COLO668 (cell line): Measurements from ENCODE around the gene MUC5AC.
"Not testable (repeated sequence)": the region's sequence is repeated elsewhere in the genome, so short reads cannot be mapped to it uniquely, and the experiment has no call there.

ENCODE experiments used
- DNase-seq: peaks from one replicate; lab custom pipeline; 2025; ENCODE audit not compliant: unreplicated experiment; lab: John Stamatoyannopoulos, UW

Gene MUC5AC

DNA sequence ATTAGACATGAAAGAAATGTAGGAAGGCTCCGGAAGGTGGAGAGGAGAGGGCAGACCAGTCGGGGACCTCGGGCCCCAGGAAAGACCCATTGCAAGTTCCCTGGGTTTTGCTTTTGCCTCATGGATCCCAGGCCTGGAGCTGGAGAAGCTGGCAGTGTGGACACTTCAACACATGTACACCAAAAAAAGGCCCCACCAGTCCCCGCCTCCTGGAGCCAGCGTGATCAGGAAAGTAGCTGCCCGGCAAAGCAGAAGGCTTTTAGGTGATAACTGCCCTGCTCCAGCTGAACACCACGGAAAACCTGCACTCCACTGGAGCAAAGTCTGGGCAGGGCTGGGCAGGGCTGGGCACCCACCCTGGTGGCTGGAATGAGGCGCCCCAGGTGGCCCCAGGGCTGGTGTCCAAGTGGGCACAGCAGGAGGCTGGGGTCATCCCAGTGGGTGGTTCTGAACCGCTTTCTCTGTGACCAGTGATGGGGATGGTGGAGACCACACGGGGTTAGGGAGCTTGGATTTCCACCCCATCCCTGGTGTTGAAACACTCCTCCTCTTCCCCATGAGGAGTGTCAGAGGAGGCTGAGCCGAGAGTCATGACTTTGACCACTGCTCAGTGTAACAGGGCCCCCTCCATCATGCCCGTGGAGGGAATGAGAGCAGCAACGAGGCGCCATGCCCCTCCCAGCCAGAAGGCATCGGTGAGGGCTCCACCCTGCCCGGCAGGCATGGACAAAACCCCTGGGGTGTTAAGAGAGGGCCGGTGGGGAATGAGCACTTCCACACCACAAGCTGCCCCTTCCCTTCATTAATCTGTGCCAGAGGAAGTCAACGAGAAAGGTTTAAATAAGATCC is 16.9 kb upstream of the MUC5AC start:
- DNase-seq: no peak

DNA sequence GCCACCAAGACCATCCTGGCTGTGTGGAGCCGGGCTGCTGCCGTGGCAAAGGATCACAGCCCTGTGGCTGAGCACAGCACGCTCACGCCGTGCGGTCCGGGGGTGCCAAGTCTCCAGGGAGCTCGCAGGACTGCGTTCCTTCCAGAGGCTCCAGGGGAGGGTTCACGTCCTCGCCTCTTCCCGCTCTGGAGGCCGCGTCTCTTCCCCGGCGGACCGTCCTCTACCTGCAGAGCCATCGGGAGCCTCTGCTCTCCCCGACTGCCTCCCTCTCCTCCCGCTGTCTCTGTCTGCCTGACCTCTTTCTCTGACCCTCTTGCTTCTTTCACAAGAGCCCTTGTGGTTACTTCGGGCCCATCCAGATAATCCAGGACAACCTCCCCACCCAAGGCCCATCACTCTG is 11.4 kb upstream of the MUC5AC start:
- DNase-seq: no peak

DNA sequence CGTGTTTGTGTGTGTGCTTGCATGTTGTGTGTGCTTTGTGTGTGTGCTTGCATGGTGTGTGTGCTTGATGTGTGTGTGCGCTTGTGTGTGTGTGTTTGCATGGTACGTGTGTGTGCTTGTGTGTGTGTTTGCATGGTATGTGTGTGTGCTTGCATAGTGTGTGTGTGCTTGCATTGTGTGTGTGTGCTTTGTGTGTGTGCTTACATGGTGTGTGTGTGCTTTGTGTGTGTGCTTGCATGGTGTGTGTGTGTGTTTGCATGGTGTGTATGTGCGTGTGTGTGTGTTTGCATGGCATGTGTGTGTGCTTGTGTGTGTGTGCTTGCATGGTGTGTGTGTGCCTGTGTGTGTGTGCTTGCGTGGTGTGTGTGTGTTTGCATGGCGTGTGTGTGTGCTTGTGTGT is 10.0 kb upstream of the MUC5AC start:
- no peak for DNase-seq

DNA sequence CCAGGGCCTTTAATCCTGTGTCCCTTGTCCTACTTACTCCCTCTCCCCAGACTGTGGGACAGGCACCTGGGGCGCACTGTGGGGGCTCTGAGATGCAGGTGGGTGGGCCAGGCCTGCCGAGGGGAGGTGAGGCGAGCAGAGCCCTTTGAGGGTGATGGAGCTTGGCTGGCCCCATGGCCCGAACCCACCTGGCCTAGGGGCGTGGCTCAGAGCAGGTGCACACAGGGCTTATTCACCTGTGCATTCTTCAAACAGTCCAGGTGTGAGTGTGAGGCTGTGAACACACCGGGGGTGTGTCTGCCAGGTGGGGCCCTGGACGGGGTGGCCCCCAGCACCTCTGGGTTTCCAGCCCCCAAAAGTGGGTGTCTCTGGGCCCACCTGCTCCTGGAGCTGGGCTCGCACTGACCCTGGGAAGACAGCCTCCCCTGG is 9.0 kb upstream of the MUC5AC start:
- peak; percentile 25 for DNase-seq

DNA sequence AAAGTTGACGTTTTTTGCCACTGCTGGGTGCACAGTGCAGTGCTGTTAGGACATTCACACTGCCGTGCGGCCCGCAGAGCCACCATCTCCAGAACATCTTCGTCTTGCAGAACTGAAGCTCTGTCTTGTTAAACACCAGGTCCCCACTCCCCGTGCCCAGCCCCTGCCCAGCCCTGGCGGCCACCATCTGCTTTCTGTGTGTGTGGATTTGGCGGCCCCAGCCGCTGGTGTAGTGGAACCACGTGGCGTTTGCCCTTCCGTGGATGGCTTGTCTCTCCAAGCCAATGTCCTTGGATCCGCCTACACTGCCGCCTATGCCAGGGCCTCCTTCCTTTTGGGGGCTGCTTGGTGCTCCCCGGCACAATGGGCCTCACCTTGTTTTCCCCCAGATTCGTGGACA is 8.2 kb upstream of the MUC5AC start:
- no peak for DNase-seq

DNA sequence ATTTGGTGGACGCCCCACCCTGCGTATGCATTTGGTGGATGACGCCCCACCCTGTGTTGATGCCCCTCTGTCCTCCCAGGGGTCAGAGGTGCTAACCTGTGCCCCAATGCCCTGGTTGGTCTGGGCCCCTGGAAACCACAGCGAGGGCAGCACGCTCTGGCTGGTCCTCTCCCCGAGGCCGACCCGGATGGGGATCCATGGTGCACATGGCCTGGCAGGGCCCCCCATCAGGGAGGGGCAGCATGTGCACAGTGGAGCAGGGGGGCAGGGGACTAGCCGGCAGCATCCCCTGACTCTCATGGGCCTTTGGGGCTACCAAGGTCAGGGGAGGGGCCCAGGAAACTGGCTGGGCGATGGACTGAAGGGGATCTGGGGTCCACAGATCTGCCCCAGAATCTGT is 7.6 kb upstream of the MUC5AC start:
- no peak for DNase-seq

DNA sequence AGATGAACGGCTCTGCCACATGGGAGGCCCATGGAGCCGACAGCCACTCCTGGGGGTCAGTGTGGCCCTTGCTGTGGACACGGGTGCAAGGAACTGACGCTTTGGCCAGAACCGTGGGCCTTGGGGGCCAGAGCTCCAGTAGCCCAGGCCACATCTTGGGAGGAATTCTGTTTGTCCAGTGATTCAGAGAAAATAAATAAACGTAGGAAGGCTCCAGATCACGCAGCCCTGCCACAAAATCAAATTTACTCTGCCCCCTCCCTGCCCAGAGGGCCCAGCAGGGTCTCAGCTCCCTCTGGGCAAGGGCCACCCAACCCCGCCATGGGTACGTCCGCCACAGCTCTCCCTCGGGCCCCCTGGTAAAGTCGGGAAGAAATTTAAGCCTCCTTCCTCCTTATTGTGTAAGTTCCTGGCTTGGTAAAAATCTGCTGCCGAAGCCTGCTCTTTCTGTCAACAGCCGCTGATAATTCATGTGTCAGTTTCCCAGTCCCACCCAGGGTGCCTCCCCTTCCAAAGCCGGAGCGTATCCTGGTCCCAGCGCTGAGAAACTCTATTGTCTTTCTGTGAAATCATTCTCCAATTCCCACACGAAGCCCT is 6.9 kb upstream of the MUC5AC start:
- no peak for DNase-seq

DNA sequence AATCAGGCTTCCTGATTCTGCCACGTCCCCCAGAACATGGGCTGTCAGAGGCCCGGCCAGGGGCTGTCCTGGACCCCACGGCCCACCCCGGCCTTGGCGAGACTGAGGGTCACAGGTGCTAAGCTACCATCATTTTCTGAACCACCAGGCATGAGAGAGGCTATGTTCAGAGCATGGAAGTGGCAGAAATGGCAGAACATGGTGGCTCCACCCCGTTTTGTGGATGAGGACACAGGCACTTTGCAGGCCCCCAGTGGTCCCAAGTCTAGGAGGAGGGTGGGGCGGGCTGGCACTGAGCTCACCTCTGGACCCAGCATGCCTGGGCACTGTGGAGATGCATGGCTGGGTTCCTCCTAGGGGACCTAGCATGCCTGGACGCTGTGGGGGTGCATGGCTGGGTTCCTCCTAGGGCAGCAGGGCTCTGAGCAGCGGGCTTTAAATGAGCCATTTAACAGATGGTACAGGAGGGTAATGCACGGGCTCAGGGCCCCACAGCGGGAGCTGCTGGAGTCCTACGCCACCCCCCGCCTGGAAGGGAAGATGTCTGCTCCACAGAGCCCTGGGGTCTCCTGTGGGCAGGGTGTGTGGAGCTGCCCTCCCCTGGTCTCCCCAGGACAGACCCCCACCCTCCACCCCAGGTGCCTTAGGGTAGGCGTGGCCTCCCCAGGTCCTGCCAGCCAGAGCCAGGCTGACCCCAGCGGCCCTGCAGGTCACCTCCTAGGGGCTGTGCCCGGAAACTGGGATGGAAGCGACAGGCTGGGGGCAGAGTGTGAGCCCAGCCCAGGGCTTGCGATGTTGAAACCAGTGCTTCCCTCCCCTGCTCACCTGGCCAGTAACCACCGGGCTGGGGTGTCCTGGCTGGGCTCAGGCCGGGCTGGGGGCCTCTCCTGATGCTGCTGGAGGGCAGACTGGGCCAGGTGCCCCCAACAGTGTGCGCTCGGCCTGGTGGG is 6.1 kb upstream of the MUC5AC start:
- DNase-seq: no peak

DNA sequence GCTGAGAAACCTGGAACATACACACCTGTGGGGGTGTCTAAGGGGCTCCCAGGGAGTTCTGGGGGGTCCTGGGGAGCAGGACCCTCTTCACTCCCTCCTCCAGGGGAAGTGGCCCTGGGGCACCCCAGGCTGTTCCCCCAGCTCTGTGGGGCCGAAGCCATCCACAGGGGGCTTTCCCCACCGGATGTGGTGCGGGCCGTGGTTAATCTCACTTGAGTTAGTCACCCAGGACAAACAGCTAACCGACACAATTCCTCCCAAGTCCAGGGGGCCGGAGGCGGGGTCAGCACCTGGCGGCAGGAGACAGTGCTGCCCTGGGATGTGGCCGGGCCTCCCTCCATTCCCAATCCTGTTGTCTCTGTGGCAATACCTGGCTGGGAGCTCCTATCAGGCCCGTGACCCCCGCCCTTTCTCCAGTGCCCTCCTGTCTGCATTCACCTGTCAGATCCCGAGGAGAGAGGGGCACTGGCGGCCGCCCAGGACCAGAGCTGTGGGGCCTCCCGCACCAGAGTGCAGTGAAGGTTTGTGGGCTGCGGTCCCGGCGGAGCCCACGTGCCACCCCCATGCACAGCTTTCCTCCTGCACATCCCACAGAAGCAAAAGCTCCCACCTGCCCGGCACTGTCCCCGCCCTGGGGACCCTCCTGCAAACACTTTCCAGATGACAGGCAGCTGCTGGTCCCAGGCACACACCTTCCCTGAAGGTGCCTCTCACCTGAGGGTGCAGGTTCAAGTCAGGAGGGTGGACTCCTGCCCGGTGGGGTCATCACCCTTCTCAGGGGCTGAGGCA is 5.2 kb upstream of the MUC5AC start:
- peak; percentile 10 for DNase-seq

DNA sequence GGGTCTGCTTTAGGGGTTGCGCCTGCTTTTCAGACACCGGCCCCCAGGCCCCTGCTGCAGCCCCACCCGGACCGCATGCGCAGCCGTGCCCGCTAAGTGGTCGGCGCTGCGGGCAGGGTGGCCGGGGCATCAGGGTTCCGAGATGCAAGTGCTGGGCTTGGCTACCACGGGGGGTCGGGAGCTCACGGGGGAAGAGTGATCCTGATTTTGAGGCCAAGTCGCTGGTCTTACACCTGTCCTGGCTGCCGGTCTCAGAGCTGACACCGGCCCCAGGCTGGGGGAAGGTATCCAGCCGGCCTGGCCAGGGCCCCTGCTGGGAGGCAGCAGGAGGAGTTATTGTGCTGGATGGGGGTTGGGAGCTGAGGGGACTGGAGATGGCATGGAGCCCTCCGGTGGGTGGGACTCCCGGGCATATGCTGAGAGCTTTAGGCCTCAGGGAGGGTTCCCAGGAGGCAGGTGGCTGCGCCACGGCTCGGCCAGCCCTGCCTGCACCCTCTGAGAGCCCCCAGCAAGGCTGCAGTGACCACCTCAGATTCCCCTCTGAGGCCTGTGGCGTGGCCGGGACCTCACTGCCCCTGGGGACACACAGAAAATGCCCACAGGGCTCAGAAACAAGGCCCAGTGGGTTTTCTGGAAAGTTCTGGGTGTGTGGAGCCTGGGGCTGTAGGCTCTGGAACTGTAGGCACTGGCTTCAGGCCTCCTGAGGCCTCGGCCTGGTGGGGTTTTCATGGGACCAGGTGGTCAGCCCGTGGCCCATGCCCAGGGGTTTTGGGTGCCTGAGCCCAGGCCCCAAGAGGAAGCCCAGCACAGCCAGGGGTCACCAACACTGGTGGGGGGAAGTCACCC is 4.4 kb upstream of the MUC5AC start:
- DNase-seq: peak; percentile 45

DNA sequence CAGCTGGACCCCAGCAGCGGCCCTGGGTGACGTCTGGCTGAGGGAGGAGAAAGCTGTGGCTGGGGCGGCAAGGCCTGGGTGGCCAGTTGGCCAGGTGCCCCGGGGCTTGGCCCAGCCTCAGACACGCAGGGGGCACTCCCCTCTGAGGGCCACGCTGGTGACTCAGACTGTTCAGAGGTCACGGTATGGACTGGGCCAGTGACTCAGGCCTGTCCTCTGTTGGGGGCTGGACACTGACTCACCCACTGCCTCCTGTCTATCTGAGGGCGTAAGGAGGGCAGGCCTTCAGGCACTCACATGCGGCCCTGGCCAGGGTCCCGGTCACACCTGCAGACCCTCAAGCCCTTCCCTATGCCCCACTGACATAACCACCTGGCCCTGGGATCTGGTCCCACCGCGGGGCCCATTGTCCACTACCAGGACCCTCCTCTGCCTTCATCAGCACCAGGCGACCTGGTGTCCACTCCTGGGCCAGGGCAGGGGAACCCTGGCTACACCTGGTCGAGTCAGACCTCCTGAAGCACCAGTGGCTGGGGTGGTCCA is 3.7 kb upstream of the MUC5AC start:
- DNase-seq: no peak

DNA sequence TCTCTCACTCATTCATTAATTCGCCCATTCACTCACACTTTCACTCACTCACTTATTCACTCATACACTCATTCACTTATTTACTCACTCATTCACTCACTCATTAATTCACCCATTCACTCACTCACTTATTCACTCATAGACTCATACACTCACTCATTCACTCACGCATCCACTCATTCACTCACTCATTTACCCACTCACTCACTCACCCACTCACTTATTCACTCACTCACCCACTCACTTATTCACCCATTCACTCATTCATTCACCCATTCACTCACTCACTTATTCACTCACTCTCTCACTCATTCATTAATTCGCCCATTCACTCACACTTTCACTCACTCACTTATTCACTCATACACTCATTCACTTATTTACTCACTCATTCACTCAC is 3.1 kb upstream of the MUC5AC start:
- not testable (repeated sequence) for DNase-seq

DNA sequence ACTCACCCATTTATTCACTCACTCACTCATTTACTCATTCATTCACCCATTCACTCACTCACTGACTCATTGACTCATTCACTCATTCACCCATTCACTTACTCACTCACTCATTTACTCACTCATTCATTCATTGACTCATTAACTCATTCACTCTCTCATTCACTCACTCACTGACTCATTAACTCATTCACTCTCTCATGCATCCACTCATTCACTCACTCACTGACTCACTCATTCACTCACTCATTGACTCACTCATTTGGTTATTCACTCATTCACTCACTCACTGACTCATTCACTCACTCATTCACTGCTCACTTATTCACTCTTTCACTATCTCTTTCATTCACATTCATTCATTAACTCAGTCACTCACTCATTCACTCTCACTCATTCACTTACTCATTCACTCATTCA is 2.5 kb upstream of the MUC5AC start:
- no peak for DNase-seq

DNA sequence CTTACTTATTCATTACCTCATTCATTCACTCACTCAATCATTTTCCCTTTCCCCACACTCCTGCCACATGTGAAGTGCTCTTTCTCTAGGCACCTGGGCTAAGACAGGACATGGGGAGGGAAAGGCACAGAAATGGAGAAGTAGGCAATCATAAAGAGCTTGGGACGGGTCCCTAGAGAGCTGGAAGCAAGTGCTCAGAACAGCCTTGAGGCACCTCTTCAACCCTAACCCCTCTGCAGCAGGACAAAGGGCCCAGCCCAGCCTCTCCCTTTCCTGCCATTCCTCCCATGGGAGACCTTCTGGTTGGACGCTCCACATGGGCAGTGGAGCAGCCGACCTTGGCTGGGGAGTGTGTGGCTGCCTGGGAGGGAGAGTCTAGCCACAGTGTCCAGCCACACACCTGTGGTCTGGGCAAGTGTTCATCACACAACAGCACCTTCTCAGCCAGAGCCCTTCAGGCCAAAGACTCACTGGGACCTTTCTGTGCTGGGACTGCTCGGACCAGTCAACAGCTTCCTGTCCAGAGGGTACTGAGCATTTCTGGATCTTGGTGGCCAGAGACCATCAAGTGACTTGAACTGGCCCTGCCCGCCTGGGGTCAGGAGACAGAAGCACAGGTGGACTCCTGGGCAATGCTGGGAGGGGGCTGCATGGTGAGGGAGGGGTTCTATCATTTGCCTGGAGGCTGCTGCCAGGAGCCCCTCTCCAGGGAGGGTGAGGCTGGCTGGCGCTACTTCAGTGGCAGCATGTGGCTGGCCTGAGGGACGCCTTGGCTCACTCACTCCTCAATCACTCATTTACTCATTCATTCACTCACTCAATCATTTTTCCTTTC is 1.0 kb upstream of the MUC5AC start:
- DNase-seq: no peak

DNA sequence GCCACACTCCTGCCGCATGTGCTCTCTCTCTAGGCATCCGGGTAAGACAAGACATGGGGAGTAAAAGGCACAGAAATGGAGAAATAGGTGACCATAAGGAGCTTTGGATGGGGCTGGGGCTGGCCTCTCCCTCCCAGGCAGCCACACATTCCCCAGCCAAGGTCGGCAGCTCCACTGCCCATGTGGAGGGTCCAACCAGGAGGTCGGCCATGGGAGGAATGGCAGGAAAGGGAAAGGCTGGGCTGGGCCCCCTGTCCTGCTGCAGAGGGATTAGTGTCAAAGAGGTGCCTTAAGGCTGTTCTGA is 460 bp upstream of the MUC5AC start:
- no peak for DNase-seq

DNA sequence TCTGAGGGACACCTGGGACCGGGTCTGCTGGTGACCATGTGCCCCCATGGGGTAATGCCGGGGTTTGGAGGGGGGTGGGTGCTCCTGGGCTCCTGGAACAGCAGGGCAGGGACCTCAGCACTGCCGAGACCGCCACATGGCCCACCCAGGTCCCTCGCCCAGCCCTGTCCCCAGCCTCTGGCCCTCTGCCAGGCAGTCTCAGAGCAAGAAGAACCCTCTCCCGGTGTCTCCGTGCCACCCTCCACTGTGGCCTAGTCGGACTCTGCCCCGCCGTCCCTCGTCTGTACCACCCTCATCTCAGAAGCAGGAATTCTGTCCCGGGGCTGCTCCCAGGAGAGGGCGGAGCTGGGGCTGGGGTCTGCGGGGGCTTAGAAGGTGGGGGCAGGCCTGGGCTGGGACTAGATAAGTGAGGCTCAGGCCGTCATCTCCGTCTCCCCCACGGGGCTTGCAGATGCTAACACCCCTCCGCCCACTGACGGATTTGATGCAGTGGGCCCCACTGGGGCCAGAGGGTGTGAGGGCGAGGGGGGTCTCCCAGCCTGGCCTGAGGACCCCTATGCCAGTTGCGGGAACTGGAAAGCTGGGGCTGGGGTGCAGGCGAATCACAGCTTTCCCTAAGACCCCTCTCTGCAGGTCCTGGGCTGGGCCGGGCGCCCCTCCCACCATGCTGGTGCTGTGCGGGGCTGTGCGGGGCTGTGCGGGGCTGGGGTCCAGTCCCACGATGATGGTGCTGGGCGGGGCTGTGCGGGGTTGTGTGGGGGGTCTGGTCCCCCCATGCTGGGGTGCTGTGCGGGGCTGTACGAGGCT is 1.1 kb downstream of the MUC5AC start:
- DNase-seq: peak; percentile 9

DNA sequence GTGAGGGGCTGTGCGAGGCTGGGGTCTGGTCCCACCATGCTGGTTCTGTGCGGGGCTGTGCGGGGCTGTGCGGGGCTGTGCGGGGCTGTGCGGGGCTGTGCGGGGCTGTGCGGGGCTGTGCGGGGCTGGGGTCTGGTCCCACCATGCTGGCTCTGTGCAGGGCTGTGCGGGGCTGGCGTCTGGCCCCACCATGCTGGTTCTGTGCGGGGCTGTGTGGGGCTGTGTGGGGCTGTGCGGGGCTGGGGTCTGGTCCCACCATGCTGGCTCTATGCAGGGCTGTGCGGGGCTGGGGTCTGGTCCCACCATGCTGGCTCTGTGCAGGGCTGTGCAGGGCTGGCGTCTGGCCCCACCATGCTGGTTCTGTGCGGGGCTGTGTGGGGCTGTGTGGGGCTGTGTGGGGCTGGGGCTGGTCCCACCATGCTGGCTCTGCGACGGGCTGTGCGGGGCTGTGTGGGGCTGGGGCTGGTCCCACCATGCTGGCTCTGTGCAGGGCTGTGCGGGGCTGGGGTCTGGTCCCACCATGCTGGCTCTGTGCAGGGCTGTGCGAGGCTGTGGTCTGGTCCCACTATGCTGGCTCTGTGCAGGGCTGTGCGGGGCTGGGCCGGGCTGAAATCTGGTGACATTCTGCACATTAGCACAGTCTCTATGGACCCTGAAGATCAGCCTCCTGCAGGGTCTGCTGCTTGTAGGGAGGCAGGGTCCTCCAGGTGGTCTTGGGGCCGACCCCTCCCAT is 1.9 kb downstream of the MUC5AC start:
- DNase-seq: not testable (repeated sequence)
